MM.1S (cell line): ENCODE results near the gene NUDT2.

Experiments
- DNase-seq: peaks from one replicate; pipeline ENCODE4 v3.0.0-alpha.2; 2015
- H2AFZ ChIP-seq: fragments of 300-600 bp; sonication (generic); 2 replicates; pipeline ENCODE4 v1.6.0; 2016; ENCODE audit warnings: antibody characterized with exemption, low read length
- H3F3A ChIP-seq: fragments of 300-600 bp; sonication (generic); 2 replicates; pipeline ENCODE4 v1.6.1; 2016; ENCODE audit warnings: mild to moderate bottlenecking, antibody characterized with exemption, low read length, moderate library complexity, mixed read lengths; ENCODE audit not compliant: insufficient read depth
- H3K27ac ChIP-seq: fragments of 300-600 bp; sonication (generic); 2 replicates; pipeline ENCODE4 v1.5.1; 2016; ENCODE audit warnings: mild to moderate bottlenecking, low read length
- H3K27me3 ChIP-seq: fragments of 300-600 bp; sonication (generic); replicated peaks from 2 replicates; pipeline ENCODE4 v1.6.0; 2016; ENCODE audit warnings: low read length; ENCODE audit not compliant: insufficient read depth
- H3K36me3 ChIP-seq: fragments of 300-600 bp; sonication (generic); replicated peaks from 2 replicates; pipeline ENCODE4 v1.6.1; 2016; ENCODE audit warnings: mild to moderate bottlenecking, low read length, mixed read lengths; ENCODE audit not compliant: insufficient read depth
- H3K4me1 ChIP-seq: fragments of 300-600 bp; sonication (generic); 2 replicates; pipeline ENCODE4 v1.6.1; 2016; ENCODE audit warnings: low read length, mixed read lengths
- H3K4me2 ChIP-seq: fragments of 300-600 bp; sonication (generic); 2 replicates; pipeline ENCODE4 v1.6.0; 2016; ENCODE audit warnings: low read depth, low read length
- H3K4me3 ChIP-seq: fragments of 300-600 bp; sonication (generic); 2 replicates; pipeline ENCODE4 v1.5.1; 2016; ENCODE audit warnings: low read length, mixed read lengths
- H3K79me2 ChIP-seq: fragments of 300-600 bp; sonication (generic); 2 replicates; pipeline ENCODE4 v1.6.1; 2016; ENCODE audit warnings: mixed run types, low read length, mixed read lengths
- H3K9ac ChIP-seq: fragments of 300-600 bp; sonication (generic); 2 replicates; pipeline ENCODE4 v1.6.1; 2016; ENCODE audit warnings: low read length, mixed read lengths
- H3K9me2 ChIP-seq: fragments of 300-600 bp; sonication (generic); replicated peaks from 2 replicates; pipeline ENCODE4 v1.6.1; 2016; ENCODE audit warnings: mild to moderate bottlenecking, low read length, mixed read lengths; ENCODE audit not compliant: insufficient read depth
- H3K9me3 ChIP-seq: fragments of 300-600 bp; sonication (generic); replicated peaks from 2 replicates; pipeline ENCODE4 v1.6.1; 2016; ENCODE audit warnings: mild to moderate bottlenecking, low read length, mixed read lengths; ENCODE audit not compliant: insufficient read depth
- H4K20me1 ChIP-seq: fragments of 300-600 bp; sonication (generic); 2 replicates; pipeline ENCODE4 v1.6.1; 2016; ENCODE audit warnings: mild to moderate bottlenecking, low read length, moderate library complexity, mixed read lengths; ENCODE audit not compliant: insufficient read depth
- EZH2 ChIP-seq: fragments of 300-600 bp; sonication (generic); optimal IDR thresholded peaks from 2 replicates; pipeline ENCODE3; 2017; ENCODE audit warnings: low read depth, mild to moderate bottlenecking, antibody characterized with exemption, low read length, mixed read lengths
- EZH2phosphoT487 ChIP-seq: fragments of 300-600 bp; sonication (generic); IDR thresholded peaks from 2 replicates; pipeline ENCODE4 v1.6.1; 2018; ENCODE audit warnings: antibody characterized with exemption, low read length
- TF ChIP-seq, protein P1 (sequence below): fragments of 300-600 bp; sonication (generic); IDR thresholded peaks from 2 replicates; pipeline ENCODE4 v1.5.1; 2016; ENCODE audit warnings: antibody characterized with exemption, low read length, mixed read lengths

Gene NUDT2

DNA sequence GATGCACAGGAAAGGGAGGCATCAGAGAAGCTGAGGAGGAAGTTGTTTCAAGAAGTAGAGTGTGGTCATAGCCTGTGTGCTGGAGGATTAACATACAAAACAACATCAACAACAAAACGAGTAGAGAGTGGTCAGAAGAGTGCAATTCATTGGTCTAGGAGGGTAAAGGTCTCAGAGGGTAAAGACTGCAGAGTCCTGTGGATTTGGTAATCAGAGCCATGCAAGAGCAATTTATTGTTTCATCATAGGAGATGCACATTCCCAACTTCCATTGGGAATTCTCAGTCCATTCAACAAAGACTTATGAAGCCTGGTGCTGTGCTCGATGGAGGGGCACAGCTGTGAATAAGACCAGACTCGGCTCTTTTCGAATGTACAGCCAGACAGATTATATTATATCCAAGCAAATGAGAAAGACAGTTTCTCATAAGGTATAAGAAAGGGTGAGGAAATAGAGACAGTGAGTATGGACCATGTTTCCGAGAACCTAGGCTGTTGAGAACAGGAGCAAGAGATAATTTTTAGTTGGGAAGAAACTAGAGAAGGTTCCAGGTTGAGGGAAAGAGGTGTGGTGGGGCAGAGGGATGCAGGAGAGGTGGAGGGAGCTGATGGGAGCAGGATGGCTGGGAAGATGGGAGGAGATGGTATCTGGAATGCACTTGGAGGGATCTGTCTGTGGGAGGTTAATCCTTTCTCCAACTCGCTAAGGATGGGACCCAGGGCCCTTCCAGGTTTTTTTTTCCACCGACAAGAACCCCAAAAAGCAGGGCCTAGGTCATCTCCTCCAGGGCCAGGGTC is 55.2 kb downstream of the NUDT2 start:
- Histone ChIP-seq H3K9ac (no peak overlapping the region), H2AFZ (no peak overlapping the region), H3K4me3 (no peak overlapping the region), H3K4me2 (no peak overlapping the region), H3K4me1 (peaks cover 14% of the 10 kb centered on the region), H3F3A (no peaks in the 10 kb centered on the region), H3K27me3 (no peaks in the 10 kb centered on the region), H4K20me1 (no peaks in the 10 kb centered on the region), H3K9me3 (no peaks in the 10 kb centered on the region), H3K79me2 (no peaks in the 10 kb centered on the region), H3K9me2 (no peaks in the 10 kb centered on the region), H3K27ac (no peak overlapping the region), H3K36me3 (no peaks in the 10 kb centered on the region)
- TF ChIP-seq, protein P1, sequence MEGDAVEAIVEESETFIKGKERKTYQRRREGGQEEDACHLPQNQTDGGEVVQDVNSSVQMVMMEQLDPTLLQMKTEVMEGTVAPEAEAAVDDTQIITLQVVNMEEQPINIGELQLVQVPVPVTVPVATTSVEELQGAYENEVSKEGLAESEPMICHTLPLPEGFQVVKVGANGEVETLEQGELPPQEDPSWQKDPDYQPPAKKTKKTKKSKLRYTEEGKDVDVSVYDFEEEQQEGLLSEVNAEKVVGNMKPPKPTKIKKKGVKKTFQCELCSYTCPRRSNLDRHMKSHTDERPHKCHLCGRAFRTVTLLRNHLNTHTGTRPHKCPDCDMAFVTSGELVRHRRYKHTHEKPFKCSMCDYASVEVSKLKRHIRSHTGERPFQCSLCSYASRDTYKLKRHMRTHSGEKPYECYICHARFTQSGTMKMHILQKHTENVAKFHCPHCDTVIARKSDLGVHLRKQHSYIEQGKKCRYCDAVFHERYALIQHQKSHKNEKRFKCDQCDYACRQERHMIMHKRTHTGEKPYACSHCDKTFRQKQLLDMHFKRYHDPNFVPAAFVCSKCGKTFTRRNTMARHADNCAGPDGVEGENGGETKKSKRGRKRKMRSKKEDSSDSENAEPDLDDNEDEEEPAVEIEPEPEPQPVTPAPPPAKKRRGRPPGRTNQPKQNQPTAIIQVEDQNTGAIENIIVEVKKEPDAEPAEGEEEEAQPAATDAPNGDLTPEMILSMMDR: no peak
- TF ChIP-seq EZH2 (no peak), EZH2phosphoT487 (no peak)
- no peak for DNase-seq

DNA sequence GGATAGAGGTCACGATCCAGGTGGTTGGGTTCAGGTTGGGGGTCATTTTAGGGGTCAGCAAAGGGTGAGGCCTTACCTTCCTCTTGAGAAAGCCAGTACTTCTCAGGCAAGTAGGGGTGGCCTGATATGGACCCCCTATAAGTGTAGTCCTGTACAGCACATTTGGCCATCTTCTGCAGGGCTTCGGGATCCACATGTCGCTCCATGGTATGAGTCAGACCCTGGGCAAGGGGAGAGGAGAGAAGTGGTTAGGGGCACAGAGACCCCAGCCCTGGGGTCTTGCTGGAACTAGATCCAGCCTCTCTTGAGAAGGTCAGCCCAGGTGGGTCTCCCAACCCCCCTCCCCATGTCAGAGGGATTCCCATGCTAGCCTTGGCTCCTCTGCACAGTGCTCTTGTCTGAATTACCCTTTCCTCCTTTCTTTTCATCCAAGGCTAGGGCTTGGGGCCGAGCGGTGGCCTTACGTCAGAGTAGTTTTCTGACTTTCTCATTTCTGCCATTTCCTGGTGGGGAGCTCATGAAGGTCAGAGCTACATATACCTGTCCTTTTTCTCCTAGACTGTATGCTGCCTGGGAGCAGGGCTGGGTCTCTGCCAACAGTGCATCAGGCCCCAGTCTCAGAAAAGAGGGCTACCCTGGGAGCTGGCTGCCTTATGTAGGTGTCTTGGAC is 56.3 kb downstream of the NUDT2 start:
- H3K9me2 ChIP-seq: no peaks in the 10 kb centered on the region
- peaks cover 4% of the 10 kb centered on the region; the same call in 1 of the 2 replicates for H3K4me1 ChIP-seq
- H3F3A ChIP-seq: no peaks in the 10 kb centered on the region
- no peak overlapping the region for H3K27ac ChIP-seq
- no peaks in the 10 kb centered on the region for H3K27me3 ChIP-seq
- no peaks in the 10 kb centered on the region for H3K36me3 ChIP-seq
- DNase-seq: no peak
- H2AFZ ChIP-seq: no peak overlapping the region
- no peaks in the 10 kb centered on the region for H3K9me3 ChIP-seq
- H4K20me1 ChIP-seq: no peaks in the 10 kb centered on the region
- H3K4me3 ChIP-seq: no peak overlapping the region
- H3K79me2 ChIP-seq: no peaks in the 10 kb centered on the region
- no peak overlapping the region for H3K9ac ChIP-seq
- TF ChIP-seq, protein P1: no peak
- TF ChIP-seq EZH2phosphoT487: no peak
- H3K4me2 ChIP-seq: no peak overlapping the region

DNA sequence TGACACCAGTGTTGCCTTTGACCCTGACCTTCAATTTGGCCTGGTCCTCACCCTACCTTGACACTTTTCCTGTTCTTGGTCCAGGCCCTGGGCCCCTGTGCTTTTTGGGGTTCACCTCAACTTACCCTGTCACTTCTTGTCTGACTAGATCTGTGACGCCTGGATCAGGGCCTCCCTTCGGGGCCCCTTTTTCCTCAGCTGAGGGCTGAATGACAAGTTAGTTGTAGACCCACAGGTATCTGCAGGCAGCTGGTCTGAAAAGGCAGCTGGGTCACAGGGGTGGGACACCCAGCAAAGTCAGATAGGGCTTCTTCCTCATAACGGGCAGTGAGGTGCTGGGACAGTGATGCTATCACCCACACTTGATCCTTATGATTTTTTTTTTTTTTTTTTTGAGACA is 57.3 kb downstream of the NUDT2 start:
- TF ChIP-seq EZH2phosphoT487: no peak
- TF ChIP-seq, protein P1: no peak
- TF ChIP-seq EZH2: no peak
- H3K9ac ChIP-seq: no peak overlapping the region
- no peak overlapping the region for H3K4me2 ChIP-seq
- no peaks in the 10 kb centered on the region for H3K4me1 ChIP-seq
- no peaks in the 10 kb centered on the region for H3K27me3 ChIP-seq
- no peaks in the 10 kb centered on the region for H4K20me1 ChIP-seq
- no peaks in the 10 kb centered on the region for H3F3A ChIP-seq
- no peaks in the 10 kb centered on the region for H3K9me2 ChIP-seq
- DNase-seq: no peak
- no peaks in the 10 kb centered on the region for H3K9me3 ChIP-seq
- no peaks in the 10 kb centered on the region for H3K79me2 ChIP-seq
- H3K36me3 ChIP-seq: no peaks in the 10 kb centered on the region
- no peak overlapping the region for H3K4me3 ChIP-seq
- no peak overlapping the region for H3K27ac ChIP-seq
- H2AFZ ChIP-seq: no peak overlapping the region
